Activated naive CD4-positive, alpha-beta T cell treated with anti-CD3 and anti-CD28 coated beads, Interleukin-2, amount 50 U/mL, for 72 hours (primary cell): ENCODE results near the gene EVI5. TPM values are rescaled to one million over a fixed set of nuclear protein-coding genes. Genes with fewer than 3 reads are reported as not detected.

ENCODE experiments used
- ATAC-seq, 2 donors: fragments of 150-1000 bp; cut with Tn5 transposase; 2 replicates each; pipeline ENCODE4 v1.10.0; 2021; ENCODE audit warnings: mild to moderate bottlenecking in 2 of 2, moderate library complexity in 2 of 2
- DNase-seq, 2 donors: peaks; one replicate each; pipeline ENCODE4 v3.0.0; 2021 to 2022; ENCODE audit warnings: low spot score in 2 of 2
- H3K27ac Mint-ChIP-seq, 2 donors: one replicate each; pipeline ENCODE4 v1.8.0; 2022; ENCODE audit warnings: mild to moderate bottlenecking in 2 of 2, mixed read lengths in 2 of 2
- H3K36me3 Mint-ChIP-seq, 2 donors: one replicate each; pipeline ENCODE4 v1.8.0; 2022; ENCODE audit warnings: mixed read lengths in 2 of 2
- H3K9me3 Mint-ChIP-seq, 2 donors: one replicate each; pipeline ENCODE4 v1.8.0; 2022; ENCODE audit warnings: mixed read lengths in 2 of 2
- total RNA-seq, 2 donors: library from RNA; stranded (reverse); gene quantifications; one replicate each; pipeline ENCODE4 v1.2.3, GENCODE V29; 2022

EVI5 gene
- 10 to 100 TPM; 20.9 to 68.0 TPM for total RNA-seq

GRCh38 chr1:92784639-92785500 lies at the start of gene EVI5:
TSS of gene EVI5 (minus strand) at chr1:92785108. CDS start at chr1:92736546, 48,562 bp downstream.
- ATAC-seq (peak; percentile 70 to 82), DNase-seq (peak; percentile 55 to 64)
- Mint-ChIP-seq H3K36me3 (no peaks in the 10 kb centered on the region), H3K27ac (no peak within 1 kb of the TSS), H3K9me3 (no peaks in the 10 kb centered on the region)

GRCh38 chr1:92834617-92835016 lies 49.7 kb upstream of the EVI5 start:
- ATAC-seq (no peak), DNase-seq (no peak)
- no peaks in the 10 kb centered on the region for H3K9me3 Mint-ChIP-seq
- H3K36me3 Mint-ChIP-seq: peaks cover 52 to 76% of the 10 kb centered on the region in 2 donors
- peak overlapping the region; percentile 98 to 100 for H3K27ac Mint-ChIP-seq

- no peak for DNase-seq
- Mint-ChIP-seq H3K36me3 (peaks cover 51 to 68% of the 10 kb centered on the region in 2 donors), H3K27ac (peak overlapping the region; percentile 98 to 100), H3K9me3 (no peaks in the 10 kb centered on the region)
- no peak for ATAC-seq
Measured at GRCh38 chr1:92833840-92834239, 48.9 kb upstream of the EVI5 start.

DNA sequence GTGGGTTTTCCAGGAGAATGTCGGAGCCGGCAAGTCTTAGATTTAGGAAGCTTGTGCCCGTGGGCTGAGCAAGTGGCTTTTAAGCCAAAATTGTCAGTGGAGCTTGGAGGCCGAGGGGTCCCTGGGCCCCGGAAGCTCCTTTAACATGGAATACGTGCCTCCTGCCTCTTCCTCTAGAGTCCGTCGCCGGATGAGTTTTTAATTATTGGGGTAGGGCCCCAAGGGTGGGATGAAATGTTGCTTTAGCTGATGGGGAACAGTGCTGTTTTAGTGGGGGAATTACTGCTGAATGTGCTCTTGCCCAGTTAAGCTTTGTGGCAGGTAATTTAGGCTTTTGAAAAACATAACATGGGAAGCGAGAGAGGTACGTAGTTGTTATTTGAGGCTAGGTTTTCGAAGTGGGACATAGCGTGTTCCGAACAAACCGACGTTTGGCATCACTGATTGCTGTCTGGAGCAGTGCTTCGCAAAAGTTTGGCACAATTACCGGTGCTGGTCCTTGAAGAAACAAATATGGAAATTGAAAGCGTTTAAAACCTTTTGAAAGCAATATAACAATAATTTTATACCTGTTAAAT lies 47.7 kb upstream of the EVI5 start:
- DNase-seq (no peak), ATAC-seq (peak in 1 of 2 donors; percentile 1)
- Mint-ChIP-seq H3K27ac (peak overlapping the region; percentile 98 to 100), H3K36me3 (peaks cover 45 to 56% of the 10 kb centered on the region in 2 donors), H3K9me3 (no peaks in the 10 kb centered on the region)

DNA sequence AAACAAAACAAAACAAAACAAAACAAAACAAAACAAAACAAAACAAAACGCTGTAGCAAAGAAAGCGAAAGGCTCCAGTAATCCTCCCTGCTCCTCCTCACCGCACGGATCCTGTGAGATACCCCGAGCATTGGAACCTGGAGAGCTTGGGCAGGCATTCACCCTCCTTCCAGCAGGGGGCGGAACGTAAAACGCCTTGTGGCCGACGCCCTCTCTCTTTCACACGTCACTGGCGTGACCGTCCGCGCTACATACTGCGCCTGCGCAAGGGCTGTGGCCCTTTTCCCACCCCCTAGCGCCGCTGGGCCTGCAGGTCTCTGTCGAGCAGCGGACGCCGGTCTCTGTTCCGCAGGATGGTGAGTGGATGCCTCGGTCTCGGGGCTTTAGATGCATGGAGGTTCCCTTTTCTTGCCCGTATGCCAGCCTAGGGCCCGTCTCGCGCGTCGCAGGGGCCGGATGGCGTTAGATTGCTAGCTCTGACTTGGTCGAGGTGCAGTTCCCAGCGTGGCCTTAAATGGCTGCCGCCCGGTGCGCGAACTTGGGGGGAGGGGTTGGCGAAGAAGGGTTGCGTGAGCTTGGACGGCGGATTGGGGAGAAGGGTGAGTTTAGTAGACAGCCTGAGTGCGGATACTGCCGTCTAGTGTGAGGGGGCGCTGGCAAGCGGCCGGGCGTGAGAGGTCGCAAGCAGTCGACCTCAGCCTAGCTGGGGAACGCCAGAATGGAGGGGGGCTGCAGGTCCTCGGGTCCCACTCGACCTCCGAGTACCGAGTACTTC lies 47.0 kb upstream of the EVI5 start, which contains the start of gene RPL5:
TSS of gene RPL5 (plus strand) at position 279 of the 775 bp plus-strand sequence. CDS start at position 354, 75 bp downstream.
- peak; percentile 90 to 92 for ATAC-seq
- Mint-ChIP-seq H3K27ac (peak within 1 kb of the TSS; percentile 98 to 100), H3K9me3 (no peaks in the 10 kb centered on the region), H3K36me3 (peaks cover 45 to 49% of the 10 kb centered on the region in 2 donors)
- peak; percentile 97 to 99 for DNase-seq

GRCh38 chr1:92831368-92831761 lies 46.5 kb upstream of the EVI5 start:
- DNase-seq (no peak), ATAC-seq (peak in 1 of 2 donors; percentile 2)
- Mint-ChIP-seq H3K27ac (peak overlapping the region; percentile 98 to 100), H3K36me3 (peaks cover 45 to 46% of the 10 kb centered on the region in 2 donors), H3K9me3 (no peaks in the 10 kb centered on the region)

DNA sequence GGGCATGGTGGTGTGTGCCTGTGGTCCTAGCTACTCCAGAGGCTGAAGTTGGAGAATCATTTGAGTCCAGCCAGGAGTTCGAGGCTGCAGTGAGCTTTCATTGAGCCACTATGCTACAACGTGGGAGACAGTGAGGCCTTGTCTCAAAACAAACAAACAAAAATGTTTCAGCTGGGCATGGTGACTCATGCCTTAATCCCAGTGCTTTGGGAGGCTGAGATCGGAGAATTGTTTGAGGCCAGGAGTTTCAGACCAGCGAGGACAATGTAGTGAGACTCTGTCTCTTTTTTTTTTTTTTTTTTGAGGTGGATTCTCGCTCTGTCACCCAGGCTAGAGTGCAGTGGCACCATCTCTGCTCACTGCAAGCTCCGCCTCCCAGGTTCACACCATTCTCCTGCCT lies 41.9 kb upstream of the EVI5 start:
- ATAC-seq (no peak), DNase-seq (no peak)
- no peaks in the 10 kb centered on the region for H3K9me3 Mint-ChIP-seq
- H3K27ac Mint-ChIP-seq: no peak overlapping the region
- peaks cover under 1% of the 10 kb centered on the region in 2 donors for H3K36me3 Mint-ChIP-seq

DNA sequence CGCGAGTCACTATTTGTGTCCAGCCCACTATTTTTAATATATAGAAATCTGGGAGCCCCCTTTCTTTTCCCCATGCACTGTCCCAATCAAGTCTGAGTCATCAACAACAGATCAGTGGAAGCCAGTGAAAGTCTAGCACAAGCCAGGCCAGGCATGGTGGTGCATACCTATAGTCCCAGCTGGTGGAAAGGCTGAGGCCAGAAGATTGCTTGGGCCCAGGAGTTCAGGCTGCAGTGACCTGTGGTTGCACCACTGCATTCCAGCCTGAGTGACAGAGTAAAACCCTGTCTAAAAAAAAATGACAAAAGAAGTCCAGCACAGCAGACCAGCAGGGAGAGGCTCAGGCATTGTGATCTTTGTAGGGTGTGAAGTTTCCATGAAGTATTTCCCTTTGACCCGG lies 38.0 kb upstream of the EVI5 start:
- ATAC-seq: no peak
- no peak overlapping the region for H3K27ac Mint-ChIP-seq
- no peaks in the 10 kb centered on the region for H3K36me3 Mint-ChIP-seq
- DNase-seq: no peak
- H3K9me3 Mint-ChIP-seq: no peaks in the 10 kb centered on the region

DNA sequence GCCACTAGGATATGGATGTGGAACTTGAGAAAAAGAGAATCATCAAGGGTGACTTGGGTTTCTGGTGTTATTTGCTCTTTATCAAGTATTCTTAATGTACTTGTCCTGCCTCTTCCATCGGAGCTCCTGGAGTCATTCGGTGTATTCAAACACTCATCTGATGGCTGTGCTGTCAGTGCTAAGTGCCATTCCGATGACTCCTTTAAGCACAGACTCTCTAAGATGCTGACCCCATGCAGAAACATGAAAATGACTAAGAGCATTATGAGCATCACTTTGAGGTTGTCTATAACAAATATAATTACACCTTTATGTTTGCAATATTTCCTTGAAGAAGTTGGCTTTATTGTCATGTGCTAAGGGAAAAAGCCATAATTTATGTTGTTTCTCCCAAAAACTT lies 35.6 kb upstream of the EVI5 start:
- ATAC-seq: no peak
- no peaks in the 10 kb centered on the region for H3K36me3 Mint-ChIP-seq
- no peak for DNase-seq

DNA sequence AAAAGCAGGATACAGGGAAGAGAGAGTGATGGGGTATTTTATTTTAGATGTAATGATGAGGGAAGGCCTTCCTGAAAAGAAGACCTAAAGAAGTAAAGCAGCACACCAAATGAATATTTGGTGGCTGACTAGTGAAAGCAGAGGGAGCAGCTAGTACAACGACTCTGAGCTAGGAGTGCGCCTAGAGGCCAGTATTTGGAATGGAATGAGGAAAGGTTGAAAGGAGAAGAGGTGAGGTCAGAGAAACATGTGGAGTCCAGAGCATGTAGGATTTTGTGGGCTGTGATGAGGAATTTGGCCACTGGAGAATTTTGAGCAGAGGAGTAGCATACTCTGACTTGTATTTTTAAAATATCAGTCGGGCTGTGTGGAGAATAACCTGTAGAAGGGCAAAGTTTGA lies 35.1 kb upstream of the EVI5 start:
- ATAC-seq (no peak), DNase-seq (no peak)
- Mint-ChIP-seq H3K36me3 (no peaks in the 10 kb centered on the region), H3K9me3 (no peaks in the 10 kb centered on the region), H3K27ac (no peak overlapping the region)

More for the DNA sequence above, 35.6 kb upstream of the EVI5 start:
- Mint-ChIP-seq H3K27ac (no peak overlapping the region), H3K9me3 (no peaks in the 10 kb centered on the region)

DNA sequence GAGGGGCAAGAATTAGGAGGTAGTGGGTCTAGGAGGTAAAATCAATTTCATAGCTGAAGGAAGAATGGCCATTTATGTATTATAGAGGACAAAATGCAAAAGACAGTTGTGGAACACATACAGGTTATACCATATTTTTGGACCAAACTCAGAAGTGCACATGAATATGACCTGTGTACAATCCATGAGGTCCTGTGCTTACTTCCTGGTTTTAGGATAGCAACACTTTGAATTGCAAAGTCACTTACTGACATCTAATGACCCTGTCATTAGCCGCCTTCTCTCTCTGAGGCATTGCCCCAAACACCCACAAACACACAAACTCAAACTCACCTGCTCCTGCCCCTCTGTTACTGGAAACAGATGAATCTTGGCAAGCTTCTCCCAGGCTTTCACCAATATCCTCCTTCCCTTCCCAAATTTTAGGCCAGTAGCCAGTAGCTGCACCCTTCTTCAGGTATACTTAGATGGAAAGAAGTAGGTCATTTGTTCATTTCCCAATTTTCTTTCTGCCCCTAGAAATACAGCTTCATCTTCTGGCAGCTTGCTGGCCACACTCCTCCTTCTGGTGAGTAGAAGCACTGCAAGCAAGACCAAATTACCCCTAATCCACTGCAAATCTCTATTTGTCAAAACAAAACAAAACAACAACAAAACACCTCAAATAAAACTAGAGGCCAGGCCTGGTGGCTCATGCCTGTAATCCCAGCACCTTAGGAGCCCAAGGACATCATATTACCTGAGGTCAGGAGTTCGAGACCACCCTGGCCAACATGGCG lies 33.3 kb upstream of the EVI5 start:
- Mint-ChIP-seq H3K36me3 (no peaks in the 10 kb centered on the region), H3K27ac (no peak overlapping the region), H3K9me3 (no peaks in the 10 kb centered on the region)
- no peak for DNase-seq
- peak in 1 of 2 donors; percentile 51 for ATAC-seq

- no peaks in the 10 kb centered on the region for H3K9me3 Mint-ChIP-seq
- DNase-seq: no peak
- H3K27ac Mint-ChIP-seq: no peak overlapping the region
- H3K36me3 Mint-ChIP-seq: no peaks in the 10 kb centered on the region
- ATAC-seq: no peak
Measured at GRCh38 chr1:92817137-92817697, 32.3 kb upstream of the EVI5 start.

- H3K27ac Mint-ChIP-seq: no peak overlapping the region
- ATAC-seq: no peak
- H3K36me3 Mint-ChIP-seq: no peaks in the 10 kb centered on the region
- no peak for DNase-seq
- no peaks in the 10 kb centered on the region for H3K9me3 Mint-ChIP-seq
Measured at GRCh38 chr1:92816732-92817131, 31.8 kb upstream of the EVI5 start.

DNA sequence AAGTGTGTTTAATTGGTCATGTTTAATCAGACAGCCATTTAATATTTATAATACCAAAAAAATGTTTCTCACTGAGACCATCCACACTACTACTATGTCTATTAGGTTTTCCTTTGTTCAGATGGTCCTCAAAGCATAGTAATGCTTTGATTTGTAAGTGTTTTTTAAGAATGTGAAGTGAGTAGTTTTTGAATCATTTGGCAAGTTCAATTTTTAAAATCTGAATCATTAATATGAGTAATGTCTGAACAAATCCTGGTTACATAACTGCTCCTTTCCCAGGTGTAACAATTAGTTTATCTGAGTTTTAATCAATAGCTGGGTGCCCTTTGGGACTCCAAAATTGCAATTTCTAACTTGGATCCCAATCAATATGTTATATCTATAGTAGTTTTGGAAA lies 23.5 kb upstream of the EVI5 start:
- no peak for ATAC-seq
- no peaks in the 10 kb centered on the region for H3K36me3 Mint-ChIP-seq
- no peak for DNase-seq
- no peak overlapping the region for H3K27ac Mint-ChIP-seq
- no peaks in the 10 kb centered on the region for H3K9me3 Mint-ChIP-seq

DNA sequence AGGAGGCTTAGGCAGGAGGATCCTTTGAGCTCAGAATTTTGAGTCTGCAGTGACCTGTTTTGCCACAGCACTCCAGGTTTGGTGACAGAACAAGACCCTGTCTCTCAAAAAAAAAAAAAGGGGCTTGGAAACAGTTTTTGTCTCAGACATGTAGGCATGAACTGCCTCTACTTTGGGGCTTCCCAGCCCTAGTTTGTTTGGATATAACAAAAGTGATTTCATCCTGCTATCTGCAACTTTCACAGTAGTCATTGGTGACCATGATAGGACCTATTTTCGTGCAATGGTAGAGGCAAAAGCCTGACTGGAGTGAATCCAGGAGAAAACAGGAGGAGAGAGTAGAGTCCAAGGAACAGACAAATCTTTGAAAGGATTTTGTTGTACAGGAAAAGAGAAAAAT lies 20.3 kb upstream of the EVI5 start:
- Mint-ChIP-seq H3K9me3 (no peaks in the 10 kb centered on the region), H3K36me3 (no peaks in the 10 kb centered on the region), H3K27ac (no peak overlapping the region)
- DNase-seq: no peak
- ATAC-seq: no peak

GRCh38 chr1:92804721-92805201 lies 19.9 kb upstream of the EVI5 start:
- no peaks in the 10 kb centered on the region for H3K9me3 Mint-ChIP-seq
- ATAC-seq: peak in 1 of 2 donors; percentile 41
- no peaks in the 10 kb centered on the region for H3K36me3 Mint-ChIP-seq
- no peak for DNase-seq
- no peak overlapping the region for H3K27ac Mint-ChIP-seq
